ENCODE measurements around the gene CDK19.

CDK19 gene

DNA sequence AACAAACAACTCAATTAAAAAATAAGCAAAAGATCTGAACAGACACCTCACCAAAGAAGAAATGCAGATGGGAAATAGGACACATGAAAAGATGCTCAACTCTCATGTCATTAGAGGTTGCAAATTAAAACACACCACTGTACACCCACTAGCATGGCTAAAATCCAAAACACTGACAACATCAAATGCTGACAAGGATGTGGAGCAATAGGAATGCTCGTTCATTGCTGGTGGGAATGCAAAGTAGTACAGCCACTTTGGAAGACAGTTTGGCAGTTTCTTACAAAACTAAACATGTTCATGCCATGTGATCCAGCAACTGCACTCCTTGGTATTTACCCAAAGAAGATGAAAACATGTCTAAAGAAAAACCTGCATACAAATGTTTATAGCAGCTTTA, 47.2 kb downstream of the CDK19 start:
- TF ChIP-seq, protein P1, sequence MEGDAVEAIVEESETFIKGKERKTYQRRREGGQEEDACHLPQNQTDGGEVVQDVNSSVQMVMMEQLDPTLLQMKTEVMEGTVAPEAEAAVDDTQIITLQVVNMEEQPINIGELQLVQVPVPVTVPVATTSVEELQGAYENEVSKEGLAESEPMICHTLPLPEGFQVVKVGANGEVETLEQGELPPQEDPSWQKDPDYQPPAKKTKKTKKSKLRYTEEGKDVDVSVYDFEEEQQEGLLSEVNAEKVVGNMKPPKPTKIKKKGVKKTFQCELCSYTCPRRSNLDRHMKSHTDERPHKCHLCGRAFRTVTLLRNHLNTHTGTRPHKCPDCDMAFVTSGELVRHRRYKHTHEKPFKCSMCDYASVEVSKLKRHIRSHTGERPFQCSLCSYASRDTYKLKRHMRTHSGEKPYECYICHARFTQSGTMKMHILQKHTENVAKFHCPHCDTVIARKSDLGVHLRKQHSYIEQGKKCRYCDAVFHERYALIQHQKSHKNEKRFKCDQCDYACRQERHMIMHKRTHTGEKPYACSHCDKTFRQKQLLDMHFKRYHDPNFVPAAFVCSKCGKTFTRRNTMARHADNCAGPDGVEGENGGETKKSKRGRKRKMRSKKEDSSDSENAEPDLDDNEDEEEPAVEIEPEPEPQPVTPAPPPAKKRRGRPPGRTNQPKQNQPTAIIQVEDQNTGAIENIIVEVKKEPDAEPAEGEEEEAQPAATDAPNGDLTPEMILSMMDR (IDR thresholded peaks at IDR 0.05), result no peak

DNA sequence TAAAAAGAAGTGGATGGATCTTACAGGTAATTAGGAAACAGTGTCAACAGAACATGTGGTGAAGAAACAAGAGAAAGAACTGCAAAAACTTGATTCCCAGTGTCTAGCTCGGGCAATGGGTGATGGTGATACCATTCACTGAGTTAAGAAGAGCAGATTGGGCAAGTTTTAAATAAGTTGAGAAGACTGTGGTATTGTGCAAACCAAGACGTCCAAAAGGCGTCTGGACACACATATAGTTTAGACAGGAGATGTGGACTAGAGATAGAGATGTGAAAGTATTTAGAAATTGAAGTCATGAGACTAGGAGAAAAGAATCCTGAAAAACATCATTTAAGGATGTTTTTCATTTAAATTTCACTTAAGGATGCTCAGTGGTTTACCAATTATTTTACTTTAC, 53.9 kb downstream of the CDK19 start:
- TF ChIP-seq, protein P1 (IDR thresholded peaks at IDR 0.05), result no peak

DNA sequence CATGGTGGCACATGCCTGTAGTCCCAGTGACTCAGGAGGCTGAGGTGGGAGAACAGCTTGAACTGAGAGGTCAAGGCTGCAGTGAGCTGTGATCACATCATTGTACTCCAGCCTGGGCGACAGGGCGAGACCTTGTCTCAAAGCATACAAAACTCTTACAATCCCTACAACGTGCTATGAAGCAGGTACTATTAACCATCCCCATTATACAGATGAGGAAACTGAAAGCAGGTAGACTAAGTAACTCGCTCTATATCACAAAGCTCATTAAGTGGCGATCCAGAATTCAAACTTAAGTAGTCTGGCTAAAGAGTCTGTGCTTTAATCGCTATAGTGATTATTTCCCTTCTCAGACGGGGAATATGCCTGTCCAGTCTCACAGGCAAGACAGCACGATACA, 54.7 kb downstream of the CDK19 start:
- TF ChIP-seq, protein P1 (IDR thresholded peaks at IDR 0.05), result no peak

DNA sequence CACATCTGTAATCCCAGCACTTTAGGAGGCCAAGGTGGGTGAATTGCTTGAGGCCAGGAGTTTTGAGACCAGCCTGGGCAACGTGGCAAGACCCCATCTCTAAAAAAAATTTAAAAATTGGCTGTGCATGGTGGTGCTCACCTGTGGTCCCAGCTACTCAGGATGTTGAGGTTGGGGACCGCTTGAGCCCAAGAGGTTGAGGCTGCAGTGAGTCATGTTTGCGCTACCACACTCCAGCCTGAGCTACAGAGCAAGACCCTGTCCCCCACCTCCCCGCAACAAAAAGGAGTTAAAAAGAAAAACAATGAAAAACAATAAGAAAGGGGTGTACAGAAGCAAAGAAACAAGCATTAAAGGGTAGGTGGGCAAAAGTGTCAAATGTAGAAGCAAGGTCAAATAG, 57.3 kb downstream of the CDK19 start:
- TF ChIP-seq, protein P1 (IDR thresholded peaks at IDR 0.05), result no peak

DNA sequence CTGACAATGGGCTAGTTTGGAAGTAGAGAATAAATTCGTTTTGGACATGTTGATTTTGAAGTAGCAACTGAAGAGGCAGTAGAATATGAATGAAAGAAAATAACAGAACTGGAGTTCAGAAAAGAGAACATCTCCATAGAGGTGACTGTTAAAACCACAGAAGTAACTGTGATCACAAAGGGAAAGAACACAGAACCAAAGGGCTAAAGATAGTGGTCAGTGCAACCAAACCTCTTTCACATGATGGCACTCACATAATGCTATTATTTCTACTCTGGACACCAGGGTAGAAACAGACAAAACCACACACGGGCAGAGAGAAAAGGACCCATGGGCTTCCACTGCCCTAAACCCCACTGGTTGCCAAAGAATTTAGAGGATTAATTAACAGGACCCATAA, 58.5 kb downstream of the CDK19 start:
- TF ChIP-seq, protein P1 (IDR thresholded peaks at IDR 0.05), result no peak

DNA sequence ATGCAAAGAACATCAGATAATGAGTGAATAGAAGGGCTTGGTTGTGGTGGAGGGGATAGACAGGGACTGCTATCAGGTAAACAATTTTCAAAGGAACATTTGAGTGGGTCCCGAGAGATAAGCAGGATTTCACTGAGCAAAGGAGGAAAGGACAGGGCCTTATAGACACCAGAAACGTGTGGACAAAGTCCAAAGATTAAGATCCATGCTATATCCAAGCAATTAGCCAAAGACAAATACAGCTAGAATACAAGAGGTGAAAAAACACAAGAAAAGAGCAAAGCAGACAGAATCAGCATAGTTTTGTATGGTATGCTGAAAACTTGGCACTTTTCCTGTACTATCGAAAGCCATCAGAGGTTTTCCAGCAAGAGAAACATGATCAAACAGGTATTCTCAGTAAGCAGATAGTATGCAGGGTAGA, 59.8 kb downstream of the CDK19 start:
- TF ChIP-seq, protein P1 (IDR thresholded peaks at IDR 0.05), result no peak

DNA sequence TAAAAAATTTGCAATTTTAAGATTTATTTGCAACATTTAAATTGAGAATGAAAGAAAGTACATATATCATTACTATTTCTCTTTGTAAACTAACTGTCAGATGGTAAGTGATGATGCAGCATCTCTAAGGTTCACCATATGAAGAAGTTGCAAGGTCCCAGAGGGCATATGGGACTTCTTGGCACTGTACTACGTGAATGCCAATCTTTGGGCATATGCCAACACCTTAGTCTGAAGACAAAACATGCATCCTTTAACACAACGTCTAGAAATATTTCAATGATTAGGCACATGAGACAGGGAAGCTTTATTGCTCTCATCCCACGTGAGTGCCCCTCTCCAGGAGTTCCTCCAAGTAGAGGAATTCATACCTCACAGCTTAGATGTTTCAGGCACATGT, 66.8 kb downstream of the CDK19 start:
- TF ChIP-seq, protein P1 (IDR thresholded peaks at IDR 0.05), result no peak

DNA sequence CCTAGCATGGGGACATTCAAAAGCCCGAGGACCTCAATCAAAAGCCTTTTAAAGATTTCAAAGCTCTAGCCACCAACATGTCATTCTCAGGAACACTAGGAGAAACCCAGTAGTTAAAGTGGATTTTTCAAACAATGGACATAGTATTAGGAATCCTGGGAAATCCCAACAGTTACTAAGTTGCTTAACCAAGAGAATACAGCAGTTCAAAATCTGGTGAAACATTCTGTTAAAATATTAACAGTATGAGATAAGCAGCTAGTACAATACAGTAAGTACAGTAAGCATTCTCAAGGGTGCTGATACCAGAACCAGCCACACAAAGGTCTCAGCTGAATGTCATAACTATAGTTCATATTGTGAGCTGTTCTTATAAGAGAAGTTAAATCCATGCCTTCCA, 68.6 kb downstream of the CDK19 start:
- TF ChIP-seq, protein P1 (IDR thresholded peaks at IDR 0.05), result no peak
